Measurements from ENCODE around the gene BTBD8.
A peak's percentile ranks its signal among the peaks of the same experiment; 100 is the strongest.

Gene BTBD8

GRCh38 chr1:92094090-92094489 lies 13.9 kb downstream of the BTBD8 start:
- DNase-seq (ENCODE audit: low spot score): no peak

- no peak for DNase-seq (ENCODE audit: low spot score)
Observed at GRCh38 chr1:92094595-92094994, 14.4 kb downstream of the BTBD8 start.

- DNase-seq (ENCODE audit: low spot score): no peak
Observed at GRCh38 chr1:92095874-92096273, 15.7 kb downstream of the BTBD8 start.

GRCh38 chr1:92096317-92096716 lies 16.2 kb downstream of the BTBD8 start:
- DNase-seq (ENCODE audit: low spot score): no peak

- no peak for DNase-seq (ENCODE audit: low spot score)
Observed at GRCh38 chr1:92105546-92106081, 25.5 kb downstream of the BTBD8 start.

GRCh38 chr1:92108631-92109030 lies 28.5 kb downstream of the BTBD8 start:
- no peak for DNase-seq (ENCODE audit: low spot score)

- DNase-seq (ENCODE audit: low spot score): no peak
Observed at GRCh38 chr1:92117526-92117925, 37.4 kb downstream of the BTBD8 start.

GRCh38 chr1:92118826-92119225 lies 38.7 kb downstream of the BTBD8 start:
- DNase-seq (ENCODE audit: low spot score): no peak

- no peak for DNase-seq (ENCODE audit: low spot score)
Observed at GRCh38 chr1:92123868-92124267, 43.7 kb downstream of the BTBD8 start.

GRCh38 chr1:92125204-92125603 lies 45.1 kb downstream of the BTBD8 start:
- DNase-seq (ENCODE audit: low spot score): no peak

GRCh38 chr1:92126088-92126487 lies 45.9 kb downstream of the BTBD8 start:
- no peak for DNase-seq (ENCODE audit: low spot score)

GRCh38 chr1:92134331-92134730 lies 54.2 kb downstream of the BTBD8 start:
- DNase-seq (ENCODE audit: low spot score): no peak

- DNase-seq (ENCODE audit: low spot score): no peak
Observed at GRCh38 chr1:92136341-92136740, 56.2 kb downstream of the BTBD8 start.

GRCh38 chr1:92154934-92155333 lies 74.8 kb downstream of the BTBD8 start:
- DNase-seq (ENCODE audit: low spot score): no peak

GRCh38 chr1:92159593-92159992 lies 79.4 kb downstream of the BTBD8 start:
- no peak for DNase-seq (ENCODE audit: low spot score)

GRCh38 chr1:92165389-92165788 lies 85.2 kb downstream of the BTBD8 start:
- no peak for DNase-seq (ENCODE audit: low spot score)

GRCh38 chr1:92167151-92167550 lies 87.0 kb downstream of the BTBD8 start:
- no peak for DNase-seq (ENCODE audit: low spot score)

GRCh38 chr1:92168657-92169056 lies 88.5 kb downstream of the BTBD8 start:
- no peak for DNase-seq (ENCODE audit: low spot score)

- DNase-seq (ENCODE audit: low spot score): no peak
Observed at GRCh38 chr1:92169214-92170005, 89.3 kb downstream of the BTBD8 start.

GRCh38 chr1:92184632-92185031 lies 104.5 kb downstream of the BTBD8 start:
- DNase-seq (ENCODE audit: low spot score): peak; percentile 29

- no peak for DNase-seq (ENCODE audit: low spot score)
Observed at GRCh38 chr1:92186081-92186480, 105.9 kb downstream of the BTBD8 start.

- no peak for DNase-seq (ENCODE audit: low spot score)
Observed at GRCh38 chr1:92188436-92189255, 108.5 kb downstream of the BTBD8 start.

- no peak for DNase-seq (ENCODE audit: low spot score)
Observed at GRCh38 chr1:92191726-92192125, 111.6 kb downstream of the BTBD8 start.
